HUES6 (cell line): ENCODE results near the gene CACFD1.

Experiments used
- H3K27ac ChIP-seq: 2 replicates; pipeline ENCODE4 v1.7.0; 2013; ENCODE audit warnings: low read depth, mild to moderate bottlenecking, low read length, inconsistent platforms
- H3K27me3 ChIP-seq: 2 replicates; pipeline ENCODE4 v1.6.1; 2013; ENCODE audit warnings: low read length; ENCODE audit not compliant: control insufficient read depth, insufficient read depth
- H3K36me3 ChIP-seq: 2 replicates; pipeline ENCODE4 v1.6.1; 2013; ENCODE audit warnings: low read length; ENCODE audit not compliant: control insufficient read depth, insufficient read depth
- H3K4me1 ChIP-seq: 2 replicates; pipeline ENCODE4 v1.6.1; 2013; ENCODE audit warnings: low read length; ENCODE audit not compliant: control insufficient read depth, insufficient read depth
- H3K4me3 ChIP-seq: 2 replicates; pipeline ENCODE4 v1.5.1; 2013; ENCODE audit warnings: low read depth, low read length
- H3K9ac ChIP-seq: one replicate; pipeline ENCODE4 v1.6.1; 2013; ENCODE audit warnings: mild to moderate bottlenecking, low read length
- H3K9me3 ChIP-seq: 2 replicates; pipeline ENCODE4 v1.6.1; 2013; ENCODE audit warnings: low read depth, low read length; ENCODE audit not compliant: control insufficient read depth, insufficient read depth

Gene CACFD1

DNA sequence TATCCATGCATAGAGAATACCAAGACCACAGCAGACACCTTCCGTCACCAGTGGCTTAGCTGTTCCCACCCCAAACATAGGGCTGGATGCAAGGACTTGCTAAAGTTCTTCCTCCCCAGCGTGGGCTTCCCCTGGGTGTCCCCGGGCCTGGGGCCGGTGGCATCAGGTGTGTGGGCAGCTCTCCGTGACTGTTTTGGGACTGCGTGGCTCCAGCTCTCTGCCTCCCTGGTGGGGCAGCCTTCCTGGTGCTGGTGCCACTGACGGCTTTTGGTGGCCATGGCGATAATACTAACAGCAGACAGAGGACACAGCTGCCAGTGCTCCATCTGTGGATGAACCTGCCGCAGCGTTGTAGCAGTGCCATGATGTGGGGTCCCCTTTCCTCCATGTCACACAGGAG is 4.9 kb downstream of the CACFD1 start:
- Histone ChIP-seq H3K27me3 (no peaks in the 10 kb centered on the region), H3K9me3 (no peaks in the 10 kb centered on the region), H3K9ac (no peak overlapping the region), H3K4me1 (peaks cover 10% of the 10 kb centered on the region), H3K4me3 (no peak overlapping the region), H3K27ac (no peak overlapping the region), H3K36me3 (no peaks in the 10 kb centered on the region)

DNA sequence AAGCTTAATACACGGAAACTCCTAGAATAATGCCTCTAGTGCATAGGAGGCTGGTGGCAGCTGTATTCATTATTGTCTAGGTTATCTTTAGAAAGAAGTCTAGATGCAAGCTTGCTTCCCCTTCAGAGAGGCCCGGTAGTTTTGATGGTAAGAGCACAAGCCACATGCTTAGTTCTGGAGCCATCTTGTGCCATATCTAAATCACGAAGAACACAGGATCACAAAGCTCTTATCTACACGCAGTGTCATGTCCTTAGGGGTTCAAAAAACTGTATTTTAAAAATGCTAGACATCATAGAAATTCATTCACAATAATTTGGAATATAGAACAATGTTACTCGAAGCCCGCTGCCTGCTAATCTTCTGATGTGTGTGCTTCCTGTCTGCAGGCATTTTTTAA is 6.2 kb downstream of the CACFD1 start:
- Histone ChIP-seq H3K27ac (no peak overlapping the region), H3K4me3 (no peak overlapping the region), H3K36me3 (no peaks in the 10 kb centered on the region), H3K4me1 (peaks cover 4% of the 10 kb centered on the region), H3K9me3 (no peaks in the 10 kb centered on the region), H3K9ac (no peak overlapping the region), H3K27me3 (no peaks in the 10 kb centered on the region)

DNA sequence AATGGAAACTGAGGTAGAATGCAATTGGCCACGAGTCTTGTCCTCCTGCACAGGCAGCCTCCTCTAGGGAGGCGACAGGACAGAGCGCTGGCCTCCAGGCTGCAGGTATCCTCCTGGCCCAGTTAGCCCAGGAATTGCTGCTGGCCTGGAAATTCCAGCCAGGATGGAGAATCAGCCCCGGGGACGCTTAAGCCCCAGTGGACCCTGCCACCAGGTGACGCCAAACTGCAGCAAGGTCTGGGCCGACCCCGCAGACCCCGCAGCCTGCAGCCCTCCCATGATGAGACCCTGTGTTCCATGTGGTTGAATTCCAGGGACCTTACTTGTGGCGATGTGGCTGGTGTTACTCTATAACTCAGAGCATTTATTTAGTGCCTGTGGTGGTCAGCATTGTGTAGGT is 7.3 kb downstream of the CACFD1 start:
- H3K27ac ChIP-seq: no peak overlapping the region
- no peaks in the 10 kb centered on the region for H3K9me3 ChIP-seq
- H3K36me3 ChIP-seq: peaks cover 7% of the 10 kb centered on the region
- no peak overlapping the region for H3K4me3 ChIP-seq
- H3K4me1 ChIP-seq: no peaks in the 10 kb centered on the region
- no peaks in the 10 kb centered on the region for H3K27me3 ChIP-seq
- no peak overlapping the region for H3K9ac ChIP-seq

GRCh38 chr9:133468374-133468773 is 8.6 kb downstream of the CACFD1 start:
- H3K36me3 ChIP-seq: peaks cover 15% of the 10 kb centered on the region
- H3K27ac ChIP-seq: no peak overlapping the region
- H3K4me3 ChIP-seq: no peak overlapping the region
- H3K27me3 ChIP-seq: no peaks in the 10 kb centered on the region
- H3K9ac ChIP-seq: no peak overlapping the region
- no peaks in the 10 kb centered on the region for H3K4me1 ChIP-seq
- no peaks in the 10 kb centered on the region for H3K9me3 ChIP-seq

GRCh38 chr9:133468777-133469421 is 9.1 kb downstream of the CACFD1 start:
- no peak overlapping the region for H3K4me3 ChIP-seq
- H3K36me3 ChIP-seq: peaks cover 20% of the 10 kb centered on the region
- H3K4me1 ChIP-seq: no peaks in the 10 kb centered on the region
- no peaks in the 10 kb centered on the region for H3K27me3 ChIP-seq
- no peaks in the 10 kb centered on the region for H3K9me3 ChIP-seq
- H3K9ac ChIP-seq: no peak overlapping the region
- no peak overlapping the region for H3K27ac ChIP-seq

DNA sequence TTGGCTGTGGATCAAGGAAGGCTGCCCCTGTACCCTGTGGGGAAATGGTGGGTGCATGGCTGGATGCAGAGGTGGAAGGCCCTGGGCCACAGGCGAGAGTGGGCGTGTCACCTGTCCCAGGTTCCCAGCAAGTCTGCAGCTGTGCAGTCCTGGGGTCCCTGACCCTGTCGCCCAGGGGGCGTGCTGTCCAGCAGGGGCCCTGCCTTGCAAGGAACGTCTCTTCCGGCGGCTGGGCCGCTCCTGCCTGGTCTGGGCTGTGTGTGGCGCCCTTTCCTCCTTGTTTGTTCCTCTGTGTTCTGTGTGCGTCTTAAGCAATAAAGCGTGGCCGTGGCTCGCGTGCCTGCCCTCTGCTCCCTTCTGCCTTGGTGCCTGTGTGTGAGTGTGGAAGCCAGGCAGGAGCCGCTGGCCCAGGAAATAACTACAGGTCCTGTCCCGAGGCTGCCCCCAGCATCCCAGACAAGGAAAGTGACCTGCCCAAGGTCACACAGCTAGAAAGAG is 10.7 kb downstream of the CACFD1 start:
- no peaks in the 10 kb centered on the region for H3K4me1 ChIP-seq
- no peak overlapping the region for H3K4me3 ChIP-seq
- no peaks in the 10 kb centered on the region for H3K9me3 ChIP-seq
- H3K27ac ChIP-seq: no peak overlapping the region
- H3K9ac ChIP-seq: no peak overlapping the region
- H3K36me3 ChIP-seq: peaks cover 34% of the 10 kb centered on the region
- H3K27me3 ChIP-seq: no peaks in the 10 kb centered on the region

DNA sequence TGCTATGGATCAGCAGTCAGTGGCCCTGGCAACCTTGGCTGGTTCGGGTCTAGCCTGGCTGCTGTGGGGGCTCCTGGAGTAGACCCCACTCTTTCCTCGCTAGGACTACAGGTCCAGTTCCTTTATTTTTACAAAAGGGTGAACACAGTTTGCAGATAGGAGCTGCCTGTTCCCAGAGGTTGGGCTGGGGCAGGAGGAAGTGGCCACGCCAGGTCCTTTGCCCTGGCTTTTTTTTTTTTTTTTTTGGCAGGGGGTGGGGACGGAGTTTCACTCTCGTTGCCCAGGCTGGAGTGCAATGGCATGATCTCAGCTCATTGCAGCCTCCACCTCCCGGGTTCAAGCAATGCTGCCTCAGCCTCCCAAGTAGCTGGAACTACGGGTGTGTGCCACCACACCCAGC is 11.2 kb downstream of the CACFD1 start:
- Histone ChIP-seq H3K27me3 (no peaks in the 10 kb centered on the region), H3K9me3 (no peaks in the 10 kb centered on the region), H3K27ac (no peak overlapping the region), H3K36me3 (peaks cover 39% of the 10 kb centered on the region), H3K4me1 (no peaks in the 10 kb centered on the region), H3K4me3 (no peak overlapping the region), H3K9ac (no peak overlapping the region)

DNA sequence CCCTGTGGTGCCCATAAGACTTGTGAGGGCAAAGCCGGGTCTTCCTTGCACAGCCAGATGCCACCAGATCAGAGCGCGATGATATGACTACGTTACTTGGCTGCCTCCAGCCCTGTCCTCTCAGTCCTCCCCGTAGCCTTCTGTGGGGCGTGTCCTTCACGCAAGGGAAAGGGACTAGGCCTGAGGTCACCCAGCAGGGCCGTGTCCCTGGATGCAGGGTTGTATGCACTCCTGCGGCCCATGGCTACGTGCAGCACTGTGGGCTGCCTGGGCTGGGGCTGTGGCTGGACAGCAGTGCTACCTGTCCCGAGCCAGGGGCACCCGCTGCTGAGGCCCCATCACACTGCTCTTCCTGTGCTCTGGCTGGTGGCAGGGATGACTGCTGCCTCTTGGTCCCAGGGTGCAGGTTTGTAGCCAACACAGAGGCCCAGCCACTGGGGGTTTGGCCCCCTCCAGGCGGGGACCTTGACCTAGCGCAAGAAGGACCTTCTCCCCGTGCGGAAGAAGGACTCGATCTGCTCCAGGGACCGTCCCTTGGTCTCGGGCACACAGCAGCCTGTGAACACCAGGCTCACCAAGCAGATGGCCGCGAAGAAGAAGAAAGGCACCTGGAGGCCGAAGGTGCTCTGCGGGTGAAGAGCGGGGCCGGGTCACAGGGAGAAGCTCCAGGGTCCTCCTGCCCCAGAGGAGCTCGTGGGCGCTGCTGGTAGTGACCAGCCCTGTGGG is 11.9 kb downstream of the CACFD1 start:
- Histone ChIP-seq H3K9ac (no peak overlapping the region), H3K27ac (no peak overlapping the region), H3K27me3 (no peaks in the 10 kb centered on the region), H3K4me3 (no peak overlapping the region), H3K9me3 (no peaks in the 10 kb centered on the region), H3K4me1 (no peaks in the 10 kb centered on the region), H3K36me3 (peaks cover 46% of the 10 kb centered on the region)

- H3K27ac ChIP-seq: no peak overlapping the region
- H3K36me3 ChIP-seq: peaks cover 51% of the 10 kb centered on the region
- no peaks in the 10 kb centered on the region for H3K4me1 ChIP-seq
- H3K27me3 ChIP-seq: no peaks in the 10 kb centered on the region
- H3K4me3 ChIP-seq: no peak overlapping the region
- H3K9me3 ChIP-seq: no peaks in the 10 kb centered on the region
- H3K9ac ChIP-seq: no peak overlapping the region
These were observed 12.5 kb downstream of the CACFD1 start for GRCh38 chr9:133472277-133472645.

- H3K9ac ChIP-seq: no peak overlapping the region
- H3K4me3 ChIP-seq: no peak overlapping the region
- no peaks in the 10 kb centered on the region for H3K9me3 ChIP-seq
- no peak overlapping the region for H3K27ac ChIP-seq
- H3K27me3 ChIP-seq: no peaks in the 10 kb centered on the region
- H3K4me1 ChIP-seq: peaks cover 2% of the 10 kb centered on the region; the same call in 1 of the 2 replicates
- peaks cover 53% of the 10 kb centered on the region for H3K36me3 ChIP-seq
These were observed 13.1 kb downstream of the CACFD1 start for GRCh38 chr9:133472753-133473378.

DNA sequence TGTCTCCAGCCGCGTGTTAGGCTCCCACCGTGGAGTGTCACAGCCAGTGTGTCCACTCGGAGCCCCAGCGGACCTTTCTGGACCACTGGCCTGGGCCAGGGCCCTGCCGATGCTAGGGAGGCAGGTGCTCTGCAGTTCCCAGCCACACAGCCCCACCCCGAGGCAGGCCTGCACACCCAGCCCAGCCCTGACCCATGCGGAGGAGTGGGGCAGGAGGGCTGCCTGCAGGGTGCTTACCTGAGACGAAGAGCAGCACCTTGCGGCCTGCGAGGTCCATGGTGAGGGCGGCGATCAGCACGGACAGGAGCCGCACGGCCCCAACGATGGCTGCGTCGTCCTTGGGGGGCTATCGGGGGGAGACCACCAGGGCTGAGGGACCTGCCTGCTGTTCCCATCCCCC is 14.0 kb downstream of the CACFD1 start:
- peaks cover 7% of the 10 kb centered on the region; the same call in 1 of the 2 replicates for H3K4me1 ChIP-seq
- no peak overlapping the region for H3K9ac ChIP-seq
- H3K9me3 ChIP-seq: no peaks in the 10 kb centered on the region
- H3K4me3 ChIP-seq: no peak overlapping the region
- H3K27ac ChIP-seq: no peak overlapping the region
- no peaks in the 10 kb centered on the region for H3K27me3 ChIP-seq
- H3K36me3 ChIP-seq: peaks cover 53% of the 10 kb centered on the region
